ENCODE measurements around the gene NCKAP5. TPM values are rescaled to one million over a fixed set of nuclear protein-coding genes. Genes with fewer than 3 reads are reported as not detected.

Gene NCKAP5
- total RNA-seq, 1 experiment from 2014 or later = not detected

- intact Hi-C loops (cut with micrococcal nuclease; ENCODE audit: unreplicated experiment) = no loop called here
- TF ChIP-seq EZH2 (IDR thresholded peaks at IDR 0.05; ENCODE audit: low read depth) (no peak), CTCF (conservative IDR thresholded peaks at IDR 0.05) (no peak)
- H3K27ac ChIP-seq = no peak overlapping the region
- H4K20me1 ChIP-seq (ENCODE audit: insufficient read depth) = no peaks in the 10 kb centered on the region
- peak overlapping the region; percentile 59 for H3K4me2 ChIP-seq
- no peaks in the 10 kb centered on the region for H3K27me3 ChIP-seq (ENCODE audit: insufficient read depth, low read depth)
- CTCF ChIA-PET = no interaction called here
- no peak for DNase-seq
- no peak overlapping the region for H3K4me3 ChIP-seq
- no peaks in the 10 kb centered on the region for H3F3A ChIP-seq (ENCODE audit: insufficient read depth, low read depth)
- no peaks in the 10 kb centered on the region for H3K4me1 ChIP-seq (replicated peaks; ENCODE audit: insufficient read depth)
- POLR2A ChIA-PET (ENCODE audit: unreplicated experiment) = no interaction called here
- H3K9me2 ChIP-seq (ENCODE audit: insufficient read depth) = no peaks in the 10 kb centered on the region
- peak overlapping the region; percentile 54; the same call in 1 of the 2 replicates for H2AFZ ChIP-seq
- no peaks in the 10 kb centered on the region for H3K36me3 ChIP-seq (ENCODE audit: low read depth)
- H3K79me2 ChIP-seq (ENCODE audit: low read depth) = no peaks in the 10 kb centered on the region
- BruUV-seq (replicated peaks) = no TSS peak
- no peaks in the 10 kb centered on the region for H3K9me3 ChIP-seq (ENCODE audit: insufficient read depth, low read depth)
Observed at GRCh38 chr2:133139847-133140533, 428.3 kb downstream of the NCKAP5 start.

- CTCF ChIA-PET = no interaction called here
- Histone ChIP-seq H3K9me3 (ENCODE audit: insufficient read depth, low read depth) (no peaks in the 10 kb centered on the region), H3K9me2 (ENCODE audit: insufficient read depth) (no peaks in the 10 kb centered on the region), H3K4me2 (no peak overlapping the region), H2AFZ (no peak overlapping the region), H4K20me1 (ENCODE audit: insufficient read depth) (0 out of 2 replicates have a peak, but pooled peaks cover 3% of the 10 kb centered on the region), H3F3A (ENCODE audit: insufficient read depth, low read depth) (no peaks in the 10 kb centered on the region), H3K79me2 (ENCODE audit: low read depth) (no peaks in the 10 kb centered on the region), H3K36me3 (ENCODE audit: low read depth) (no peaks in the 10 kb centered on the region), H3K27me3 (ENCODE audit: insufficient read depth, low read depth) (no peaks in the 10 kb centered on the region), H3K4me3 (no peak overlapping the region), H3K27ac (no peak overlapping the region), H3K4me1 (replicated peaks; ENCODE audit: insufficient read depth) (no peaks in the 10 kb centered on the region)
- intact Hi-C loops (cut with micrococcal nuclease; ENCODE audit: unreplicated experiment) = no loop called here
- POLR2A ChIA-PET (ENCODE audit: unreplicated experiment) = no interaction called here
- no TSS peak for BruUV-seq (replicated peaks)
- DNase-seq = no peak
- TF ChIP-seq CTCF (conservative IDR thresholded peaks at IDR 0.05) (no peak), EZH2 (IDR thresholded peaks at IDR 0.05; ENCODE audit: low read depth) (no peak)
Observed at GRCh38 chr2:133138693-133139092, 429.6 kb downstream of the NCKAP5 start.

GRCh38 chr2:133135035-133135654, 433.1 kb downstream of the NCKAP5 start:
- H3K4me1 ChIP-seq (replicated peaks; ENCODE audit: insufficient read depth) = peaks cover 11% of the 10 kb centered on the region; the same call in 1 of the 2 replicates
- BruUV-seq (replicated peaks) = no TSS peak
- POLR2A ChIA-PET (ENCODE audit: unreplicated experiment) = no interaction called here
- H3K4me2 ChIP-seq = no peak overlapping the region
- intact Hi-C loops (cut with micrococcal nuclease; ENCODE audit: unreplicated experiment) = no loop called here
- H3K9me2 ChIP-seq (ENCODE audit: insufficient read depth) = no peaks in the 10 kb centered on the region
- no peaks in the 10 kb centered on the region for H3K9me3 ChIP-seq (ENCODE audit: insufficient read depth, low read depth)
- 0 out of 2 replicates have a peak, but pooled peaks cover 3% of the 10 kb centered on the region for H3F3A ChIP-seq (ENCODE audit: insufficient read depth, low read depth)
- no peak overlapping the region for H2AFZ ChIP-seq
- CTCF ChIA-PET = no interaction called here
- H3K27me3 ChIP-seq (ENCODE audit: insufficient read depth, low read depth) = no peaks in the 10 kb centered on the region
- 0 out of 2 replicates have a peak, but pooled peaks cover 3% of the 10 kb centered on the region for H4K20me1 ChIP-seq (ENCODE audit: insufficient read depth)
- H3K79me2 ChIP-seq (ENCODE audit: low read depth) = no peaks in the 10 kb centered on the region
- no peak overlapping the region for H3K27ac ChIP-seq
- TF ChIP-seq CTCF (conservative IDR thresholded peaks at IDR 0.05) = no peak
- TF ChIP-seq EZH2 (IDR thresholded peaks at IDR 0.05; ENCODE audit: low read depth) = no peak
- DNase-seq = no peak
- no peaks in the 10 kb centered on the region for H3K36me3 ChIP-seq (ENCODE audit: low read depth)
- no peak overlapping the region for H3K4me3 ChIP-seq
